Activated B cell treated with CpG ODN at 0.5 μM for 24 hours (primary cell): ENCODE results near the gene CFAP210. TPM values are rescaled to one million over a fixed set of nuclear protein-coding genes. Genes with fewer than 3 reads are reported as not detected.
"Not testable (repeated sequence)": the region's sequence is repeated elsewhere in the genome, so short reads cannot be mapped to it uniquely, and the experiment has no call there.

ENCODE experiments used
- ATAC-seq: fragments of 200-7000 bp; cut with Tn5 transposase; one replicate; pipeline ENCODE4 v1.10.0; 2021; ENCODE audit warnings: low read depth, mild to moderate bottlenecking, moderate library complexity
- CTCF ChIA-PET: fragments of 350-600 bp; sonication (Branson Sonifier 250); formaldehyde crosslinking; loops from one replicate; lab custom pipeline; 2021; ENCODE audit warnings: antibody characterized with exemption; lab: Charles Lee
- POLR2A ChIA-PET: fragments of 350-600 bp; sonication (Branson Sonifier 250); formaldehyde crosslinking; loops from one replicate; lab custom pipeline; 2021; ENCODE audit warnings: antibody characterized with exemption; lab: Charles Lee
- DNase-seq: peaks from one replicate; pipeline ENCODE4 v3.0.0; 2022
- H3K27ac Mint-ChIP-seq: one replicate; pipeline ENCODE4 v1.8.0; 2020; ENCODE audit warnings: mixed read lengths
- H3K27me3 Mint-ChIP-seq: one replicate; pipeline ENCODE4 v1.8.0; 2021; ENCODE audit warnings: mixed read lengths
- H3K36me3 Mint-ChIP-seq: one replicate; pipeline ENCODE4 v1.8.0; 2021; ENCODE audit warnings: low read depth, mixed read lengths
- H3K4me1 Mint-ChIP-seq: one replicate; pipeline ENCODE4 v1.8.0; 2021; ENCODE audit warnings: mixed read lengths
- H3K4me3 Mint-ChIP-seq: one replicate; pipeline ENCODE4 v1.8.0; 2020; ENCODE audit warnings: mild to moderate bottlenecking, mixed read lengths
- H3K9me3 Mint-ChIP-seq: one replicate; pipeline ENCODE4 v1.8.0; 2020; ENCODE audit warnings: mixed read lengths
- CTCF ChIP-seq: fragments of 200-600 bp; IDR thresholded peaks from one replicate; pipeline ENCODE4 v1.8.0; 2022; ENCODE audit warnings: antibody characterized with exemption, mild to moderate bottlenecking
- intact Hi-C: fragments of 100-400 bp; cut with micrococcal nuclease; formaldehyde crosslinking; loops from one replicate; pipeline ENCODE4 v1.15.1; 2024
- total RNA-seq: library from RNA; stranded (reverse); gene quantifications from 2 replicates; pipeline ENCODE4 v1.2.3, GENCODE V29; 2022

CFAP210 gene
- total RNA-seq, 1 donor from 2014 or later = not detected

- ATAC-seq (no peak), DNase-seq (no peak)
- intact Hi-C loops = no loop called here
- Mint-ChIP-seq H3K9me3 (peaks cover 4% of the 10 kb centered on the region), H3K4me1 (peaks cover 4% of the 10 kb centered on the region), H3K36me3 (peaks cover 89% of the 10 kb centered on the region), H3K4me3 (no peak overlapping the region), H3K27me3 (no peaks in the 10 kb centered on the region), H3K27ac (no peak overlapping the region)
- POLR2A ChIA-PET = no interaction called here
- CTCF ChIA-PET = no interaction called here
- no peak for TF ChIP-seq CTCF
Observed at GRCh38 chr2:169613876-169614275, 80.3 kb downstream of the CFAP210 start.

- peaks cover 77% of the 10 kb centered on the region for H3K36me3 Mint-ChIP-seq
Observed at GRCh38 chr2:169609264-169609663, 84.9 kb downstream of the CFAP210 start.

GRCh38 chr2:169599568-169599967 is 94.6 kb downstream of the CFAP210 start:
- peaks cover 20% of the 10 kb centered on the region for H3K4me1 Mint-ChIP-seq
- H3K27ac Mint-ChIP-seq = no peak overlapping the region
- CTCF ChIA-PET = no interaction called here
- no peak for TF ChIP-seq CTCF
- no peak for DNase-seq
- no peak for ATAC-seq
- H3K36me3 Mint-ChIP-seq = peaks cover 27% of the 10 kb centered on the region
- intact Hi-C loops = no loop called here
- no peaks in the 10 kb centered on the region for H3K27me3 Mint-ChIP-seq
- POLR2A ChIA-PET = no interaction called here
- no peak overlapping the region for H3K4me3 Mint-ChIP-seq
- no peaks in the 10 kb centered on the region for H3K9me3 Mint-ChIP-seq

More at GRCh38 chr2:169609264-169609663, 84.9 kb downstream of the CFAP210 start:
- Mint-ChIP-seq H3K4me1 (no peaks in the 10 kb centered on the region), H3K27ac (no peak overlapping the region), H3K9me3 (no peaks in the 10 kb centered on the region), H3K4me3 (no peak overlapping the region), H3K27me3 (no peaks in the 10 kb centered on the region)
- ATAC-seq = no peak
- intact Hi-C loops = no loop called here
- CTCF ChIA-PET = no interaction called here
- TF ChIP-seq CTCF = no peak
- no peak for DNase-seq
- POLR2A ChIA-PET = no interaction called here

GRCh38 chr2:169598982-169599381 is 95.2 kb downstream of the CFAP210 start:
- Mint-ChIP-seq H3K27me3 (no peaks in the 10 kb centered on the region), H3K36me3 (peaks cover 22% of the 10 kb centered on the region), H3K4me3 (no peak overlapping the region), H3K9me3 (no peaks in the 10 kb centered on the region), H3K4me1 (peaks cover 20% of the 10 kb centered on the region), H3K27ac (no peak overlapping the region)
- ATAC-seq = no peak
- intact Hi-C loops = no loop called here
- TF ChIP-seq CTCF = no peak
- no peak for DNase-seq
- ChIA-PET POLR2A (no interaction called here), CTCF (no interaction called here)

GRCh38 chr2:169596546-169596945 is 97.7 kb downstream of the CFAP210 start:
- H3K4me3 Mint-ChIP-seq, intact Hi-C loops, H3K27me3 Mint-ChIP-seq, H3K27ac Mint-ChIP-seq, CTCF ChIA-PET, DNase-seq, H3K9me3 Mint-ChIP-seq, ATAC-seq: not testable (repeated sequence)
- Mint-ChIP-seq H3K4me1 (peaks cover 18% of the 10 kb centered on the region), H3K36me3 (peaks cover 17% of the 10 kb centered on the region)
- POLR2A ChIA-PET = interaction anchor here (1.3 kb wide), 1 partner anchor 12 kb away, joined by 3 read pairs; no protein-coding TSS in a partner anchor

Other genes with a start within 250 kb of the CFAP210 start
- gene BBS5, start 214.9 kb downstream of the CFAP210 start, total RNA-seq = 2.3 and 2.8 TPM in 2 replicates
- 0.24 and 0.27 TPM in 2 replicates for gene KLHL41, start 184.7 kb downstream of the CFAP210 start, total RNA-seq
- gene FASTKD1, start 120.5 kb downstream of the CFAP210 start, total RNA-seq = 23.5 and 27.1 TPM in 2 replicates
- gene PPIG, start 110.1 kb downstream of the CFAP210 start, total RNA-seq = 68.0 and 69.8 TPM in 2 replicates
- gene PHOSPHO2, start 64 bp upstream of the CFAP210 start, total RNA-seq = 3.2 and 6.3 TPM in 2 replicates
- 2.1 and 2.6 TPM in 2 replicates for gene KLHL23, start 39.4 kb upstream of the CFAP210 start, total RNA-seq
- gene SSB, start 104.5 kb upstream of the CFAP210 start, total RNA-seq = 94.7 and 100 TPM in 2 replicates
- 48.3 and 51.1 TPM in 2 replicates for gene METTL5, start 130.5 kb upstream of the CFAP210 start, total RNA-seq
- gene UBR3, start 133.0 kb upstream of the CFAP210 start, total RNA-seq = 29.4 and 35.6 TPM in 2 replicates